ENCODE measurements around the gene COLEC12.
"Not testable (repeated sequence)": the region's sequence is repeated elsewhere in the genome, so short reads cannot be mapped to it uniquely, and the experiment has no call there.

Gene COLEC12

GRCh38 chr18:413233-413632 is 87.3 kb downstream of the COLEC12 start:
- Mint-ChIP-seq H3K4me3 (no peak overlapping the region), H3K4me1 (ENCODE audit: low read depth) (peaks cover 2% of the 10 kb centered on the region), H3K9me3 (no peaks in the 10 kb centered on the region), H3K27ac (no peak overlapping the region), H3K27me3 (ENCODE audit: low read depth) (peaks cover 9% of the 10 kb centered on the region), H3K36me3 (ENCODE audit: low read depth) (no peaks in the 10 kb centered on the region)
- no peak for DNase-seq (ENCODE audit: low spot score)

- no peak overlapping the region for H3K4me3 Mint-ChIP-seq
- no peak for DNase-seq (ENCODE audit: low spot score)
- H3K27me3 Mint-ChIP-seq (ENCODE audit: low read depth), result peaks cover 9% of the 10 kb centered on the region
- H3K9me3 Mint-ChIP-seq, result no peaks in the 10 kb centered on the region
- no peaks in the 10 kb centered on the region for H3K4me1 Mint-ChIP-seq (ENCODE audit: low read depth)
- no peaks in the 10 kb centered on the region for H3K36me3 Mint-ChIP-seq (ENCODE audit: low read depth)
- H3K27ac Mint-ChIP-seq, result no peak overlapping the region
Measured at GRCh38 chr18:410047-410455, 90.5 kb downstream of the COLEC12 start.

- Mint-ChIP-seq H3K36me3 (ENCODE audit: low read depth) (no peaks in the 10 kb centered on the region), H3K4me3 (no peak overlapping the region), H3K27me3 (ENCODE audit: low read depth) (peaks cover 9% of the 10 kb centered on the region), H3K4me1 (ENCODE audit: low read depth) (no peaks in the 10 kb centered on the region), H3K27ac (no peak overlapping the region), H3K9me3 (no peaks in the 10 kb centered on the region)
- DNase-seq (ENCODE audit: low spot score), result no peak
Measured at GRCh38 chr18:408367-408766, 92.1 kb downstream of the COLEC12 start.

GRCh38 chr18:407626-408224 is 92.8 kb downstream of the COLEC12 start:
- Mint-ChIP-seq H3K36me3 (ENCODE audit: low read depth) (no peaks in the 10 kb centered on the region), H3K27ac (no peak overlapping the region), H3K9me3 (no peaks in the 10 kb centered on the region), H3K4me1 (ENCODE audit: low read depth) (no peaks in the 10 kb centered on the region), H3K27me3 (ENCODE audit: low read depth) (peaks cover 8% of the 10 kb centered on the region), H3K4me3 (no peak overlapping the region)
- DNase-seq (ENCODE audit: low spot score), result no peak

- DNase-seq (ENCODE audit: low spot score), result no peak
- H3K27ac Mint-ChIP-seq, result no peak overlapping the region
- H3K9me3 Mint-ChIP-seq, result no peaks in the 10 kb centered on the region
- H3K27me3 Mint-ChIP-seq (ENCODE audit: low read depth), result peaks cover 8% of the 10 kb centered on the region
- no peaks in the 10 kb centered on the region for H3K4me1 Mint-ChIP-seq (ENCODE audit: low read depth)
- no peaks in the 10 kb centered on the region for H3K36me3 Mint-ChIP-seq (ENCODE audit: low read depth)
- no peak overlapping the region for H3K4me3 Mint-ChIP-seq
Measured at GRCh38 chr18:407191-407590, 93.3 kb downstream of the COLEC12 start.

- no peak for DNase-seq (ENCODE audit: low spot score)
- no peak overlapping the region for H3K27ac Mint-ChIP-seq
- H3K4me1 Mint-ChIP-seq (ENCODE audit: low read depth), result no peaks in the 10 kb centered on the region
- peaks cover 4% of the 10 kb centered on the region for H3K27me3 Mint-ChIP-seq (ENCODE audit: low read depth)
- H3K36me3 Mint-ChIP-seq (ENCODE audit: low read depth), result no peaks in the 10 kb centered on the region
- no peaks in the 10 kb centered on the region for H3K9me3 Mint-ChIP-seq
- no peak overlapping the region for H3K4me3 Mint-ChIP-seq
Measured at GRCh38 chr18:406677-407076, 93.8 kb downstream of the COLEC12 start.

- not testable (repeated sequence) for H3K27me3 Mint-ChIP-seq (ENCODE audit: low read depth); H3K9me3 Mint-ChIP-seq; H3K36me3 Mint-ChIP-seq (ENCODE audit: low read depth); H3K27ac Mint-ChIP-seq; DNase-seq (ENCODE audit: low spot score); H3K4me1 Mint-ChIP-seq (ENCODE audit: low read depth); H3K4me3 Mint-ChIP-seq
Measured at GRCh38 chr18:405006-405405, 95.5 kb downstream of the COLEC12 start.

GRCh38 chr18:404061-404636 is 96.4 kb downstream of the COLEC12 start:
- Mint-ChIP-seq H3K27ac (no peak overlapping the region), H3K9me3 (no peaks in the 10 kb centered on the region), H3K27me3 (ENCODE audit: low read depth) (peaks cover 2% of the 10 kb centered on the region), H3K4me3 (no peak overlapping the region), H3K36me3 (ENCODE audit: low read depth) (no peaks in the 10 kb centered on the region), H3K4me1 (ENCODE audit: low read depth) (no peaks in the 10 kb centered on the region)
- no peak for DNase-seq (ENCODE audit: low spot score)

- peaks cover 4% of the 10 kb centered on the region for H3K27me3 Mint-ChIP-seq (ENCODE audit: low read depth)
- no peak overlapping the region for H3K4me3 Mint-ChIP-seq
- no peaks in the 10 kb centered on the region for H3K36me3 Mint-ChIP-seq (ENCODE audit: low read depth)
- no peak overlapping the region for H3K27ac Mint-ChIP-seq
- DNase-seq (ENCODE audit: low spot score), result no peak
- H3K9me3 Mint-ChIP-seq, result no peaks in the 10 kb centered on the region
- no peaks in the 10 kb centered on the region for H3K4me1 Mint-ChIP-seq (ENCODE audit: low read depth)
Measured at GRCh38 chr18:402129-402528, 98.4 kb downstream of the COLEC12 start.

GRCh38 chr18:400456-400855 is 100.0 kb downstream of the COLEC12 start:
- H3K4me3 Mint-ChIP-seq, result no peak overlapping the region
- H3K36me3 Mint-ChIP-seq (ENCODE audit: low read depth), result no peaks in the 10 kb centered on the region
- H3K27ac Mint-ChIP-seq, result no peak overlapping the region
- no peak for DNase-seq (ENCODE audit: low spot score)
- H3K27me3 Mint-ChIP-seq (ENCODE audit: low read depth), result peaks cover 4% of the 10 kb centered on the region
- H3K4me1 Mint-ChIP-seq (ENCODE audit: low read depth), result no peaks in the 10 kb centered on the region
- H3K9me3 Mint-ChIP-seq, result no peaks in the 10 kb centered on the region

- H3K4me3 Mint-ChIP-seq, result no peak overlapping the region
- no peaks in the 10 kb centered on the region for H3K36me3 Mint-ChIP-seq (ENCODE audit: low read depth)
- no peak overlapping the region for H3K27ac Mint-ChIP-seq
- H3K9me3 Mint-ChIP-seq, result no peaks in the 10 kb centered on the region
- no peak for DNase-seq (ENCODE audit: low spot score)
- peaks cover 4% of the 10 kb centered on the region for H3K27me3 Mint-ChIP-seq (ENCODE audit: low read depth)
- H3K4me1 Mint-ChIP-seq (ENCODE audit: low read depth), result no peaks in the 10 kb centered on the region
Measured at GRCh38 chr18:399631-400135, 100.8 kb downstream of the COLEC12 start.

- Mint-ChIP-seq H3K27ac (no peak overlapping the region), H3K9me3 (no peaks in the 10 kb centered on the region)
Measured at GRCh38 chr18:398935-399630, 101.4 kb downstream of the COLEC12 start.

GRCh38 chr18:396556-396955 is 103.9 kb downstream of the COLEC12 start:
- no peaks in the 10 kb centered on the region for H3K4me1 Mint-ChIP-seq (ENCODE audit: low read depth)
- peaks cover 11% of the 10 kb centered on the region for H3K27me3 Mint-ChIP-seq (ENCODE audit: low read depth)
- H3K4me3 Mint-ChIP-seq, result no peak overlapping the region
- DNase-seq (ENCODE audit: low spot score), result no peak
- no peaks in the 10 kb centered on the region for H3K9me3 Mint-ChIP-seq
- no peaks in the 10 kb centered on the region for H3K36me3 Mint-ChIP-seq (ENCODE audit: low read depth)
- no peak overlapping the region for H3K27ac Mint-ChIP-seq

More at GRCh38 chr18:398935-399630, 101.4 kb downstream of the COLEC12 start:
- peaks cover 4% of the 10 kb centered on the region for H3K27me3 Mint-ChIP-seq (ENCODE audit: low read depth)
- H3K4me3 Mint-ChIP-seq, result no peak overlapping the region
- no peaks in the 10 kb centered on the region for H3K4me1 Mint-ChIP-seq (ENCODE audit: low read depth)
- no peaks in the 10 kb centered on the region for H3K36me3 Mint-ChIP-seq (ENCODE audit: low read depth)
- DNase-seq (ENCODE audit: low spot score), result no peak

- Mint-ChIP-seq H3K36me3 (ENCODE audit: low read depth) (no peaks in the 10 kb centered on the region), H3K9me3 (no peaks in the 10 kb centered on the region), H3K4me1 (ENCODE audit: low read depth) (no peaks in the 10 kb centered on the region), H3K4me3 (no peak overlapping the region), H3K27ac (no peak overlapping the region), H3K27me3 (ENCODE audit: low read depth) (peaks cover 14% of the 10 kb centered on the region)
- no peak for DNase-seq (ENCODE audit: low spot score)
Measured at GRCh38 chr18:396251-396555, 104.3 kb downstream of the COLEC12 start.

Measured in T-helper 2 cell treated with Interferon-gamma antibody and Interleukin-4, amounts not matched to agents 5 μg/mL and 100 μg/mL, for 36 hours (primary cell).